K562 (cell line): ENCODE measurements around the gene TSR2. TPM values are rescaled to one million over a fixed set of nuclear protein-coding genes. Genes with fewer than 3 reads are reported as not detected.

Experiments used
- FOXP1 ChIP-seq: sonication (generic); formaldehyde crosslinking; IDR thresholded peaks from 2 replicates; pipeline ENCODE4 v1.8.0; 2022; ENCODE audit warnings: mild to moderate bottlenecking, missing genetic modification reagents
- MGA ChIP-seq: fragments of 450-650 bp; IDR thresholded peaks from 2 replicates; pipeline ENCODE4 v1.6.1; 2016; ENCODE audit warnings: mild to moderate bottlenecking, moderate library complexity
- ZNF695 ChIP-seq: fragments of 450-650 bp; formaldehyde crosslinking; IDR thresholded peaks from 2 replicates; pipeline ENCODE4 v1.4.0; 2020; ENCODE audit warnings: mild to moderate bottlenecking, moderate library complexity
- polyA plus RNA-seq, 8 experiments: library from polyadenylated mRNA; depleted of rRNA in 4 of 8; stranded (reverse) in 5 of 8; unstranded in 3 of 8; fragments of >200 nt; fragmentation: Nextera tagmentation in 2 of 8; fragmentation: Illumina TruSeq in 1 of 8; extraction: Ambion mirVana in 2 of 8; extraction: Trizol in 1 of 8; gene quantifications; 2 replicates each; pipeline versions ENCODE4 v1.2.1 to v1.2.3, GENCODE V29; 2011 to 2014; ENCODE audit warnings: inconsistent platforms in 1 of 8, missing spikeins in 1 of 8
- total RNA-seq, 7 experiments: library from RNA; depleted of rRNA in 6 of 7; stranded (reverse); fragments of >200 nt in 6 of 7; fragmentation: Illumina TruSeq in 2 of 7; extraction: Trizol in 2 of 7; gene quantifications; 2 replicates each; pipeline versions ENCODE4 v1.2.1 to v1.2.3, GENCODE V29; 2011 to 2021; ENCODE audit warnings: low replicate concordance in 1 of 7
- TF ChIP-seq, protein P1 (sequence below): fragments of 450-650 bp; IDR thresholded peaks from 2 replicates; pipeline ENCODE4 v1.6.1; 2017; ENCODE audit warnings: antibody characterized with exemption, mild to moderate bottlenecking

Gene TSR2
- total and polyA plus RNA-seq, 9 of the 15 experiments (the other 6 are each of a cell fraction or from before 2014, with no cell fraction given): 8.6 to 50.0 (median 28.5) TPM

GRCh38 chrX:54397113-54397512 lies 43.1 kb upstream of the TSR2 start (continued):
- no peak for TF ChIP-seq MGA
- TF ChIP-seq FOXP1 (CRISPR knock-in tag): no peak
- TF ChIP-seq ZNF695 (CRISPR knock-in tag): no peak
- TF ChIP-seq, protein P1, sequence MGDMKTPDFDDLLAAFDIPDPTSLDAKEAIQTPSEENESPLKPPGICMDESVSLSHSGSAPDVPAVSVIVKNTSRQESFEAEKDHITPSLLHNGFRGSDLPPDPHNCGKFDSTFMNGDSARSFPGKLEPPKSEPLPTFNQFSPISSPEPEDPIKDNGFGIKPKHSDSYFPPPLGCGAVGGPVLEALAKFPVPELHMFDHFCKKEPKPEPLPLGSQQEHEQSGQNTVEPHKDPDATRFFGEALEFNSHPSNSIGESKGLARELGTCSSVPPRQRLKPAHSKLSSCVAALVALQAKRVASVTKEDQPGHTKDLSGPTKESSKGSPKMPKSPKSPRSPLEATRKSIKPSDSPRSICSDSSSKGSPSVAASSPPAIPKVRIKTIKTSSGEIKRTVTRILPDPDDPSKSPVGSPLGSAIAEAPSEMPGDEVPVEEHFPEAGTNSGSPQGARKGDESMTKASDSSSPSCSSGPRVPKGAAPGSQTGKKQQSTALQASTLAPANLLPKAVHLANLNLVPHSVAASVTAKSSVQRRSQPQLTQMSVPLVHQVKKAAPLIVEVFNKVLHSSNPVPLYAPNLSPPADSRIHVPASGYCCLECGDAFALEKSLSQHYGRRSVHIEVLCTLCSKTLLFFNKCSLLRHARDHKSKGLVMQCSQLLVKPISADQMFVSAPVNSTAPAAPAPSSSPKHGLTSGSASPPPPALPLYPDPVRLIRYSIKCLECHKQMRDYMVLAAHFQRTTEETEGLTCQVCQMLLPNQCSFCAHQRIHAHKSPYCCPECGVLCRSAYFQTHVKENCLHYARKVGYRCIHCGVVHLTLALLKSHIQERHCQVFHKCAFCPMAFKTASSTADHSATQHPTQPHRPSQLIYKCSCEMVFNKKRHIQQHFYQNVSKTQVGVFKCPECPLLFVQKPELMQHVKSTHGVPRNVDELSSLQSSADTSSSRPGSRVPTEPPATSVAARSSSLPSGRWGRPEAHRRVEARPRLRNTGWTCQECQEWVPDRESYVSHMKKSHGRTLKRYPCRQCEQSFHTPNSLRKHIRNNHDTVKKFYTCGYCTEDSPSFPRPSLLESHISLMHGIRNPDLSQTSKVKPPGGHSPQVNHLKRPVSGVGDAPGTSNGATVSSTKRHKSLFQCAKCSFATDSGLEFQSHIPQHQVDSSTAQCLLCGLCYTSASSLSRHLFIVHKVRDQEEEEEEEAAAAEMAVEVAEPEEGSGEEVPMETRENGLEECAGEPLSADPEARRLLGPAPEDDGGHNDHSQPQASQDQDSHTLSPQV: no peak
